ENCODE measurements around the gene DGKQ. TPM values are rescaled to one million over a fixed set of nuclear protein-coding genes. Genes with fewer than 3 reads are reported as not detected.
"Not testable (repeated sequence)": the region's sequence is repeated elsewhere in the genome, so short reads cannot be mapped to it uniquely, and the experiment has no call there.

The DGKQ gene
- total and polyA plus RNA-seq, 2 experiments from 2014 or later = 4.0 to 22.4 TPM

- TF ChIP-seq ZNF462 (CRISPR knock-in tag; IDR thresholded peaks at IDR 0.05) (no peak), ZNF331 (CRISPR knock-in tag; IDR thresholded peaks at IDR 0.05; ENCODE audit: low read depth) (no peak), EZH2phosphoT487 (IDR thresholded peaks at IDR 0.05; ENCODE audit: unreplicated experiment) (no peak), JUNB (IDR thresholded peaks at IDR 0.05; ENCODE audit: unreplicated experiment) (no peak)
Observed at GRCh38 chr4:982291-982690, 8.9 kb upstream of the DGKQ start (continued).

DNA sequence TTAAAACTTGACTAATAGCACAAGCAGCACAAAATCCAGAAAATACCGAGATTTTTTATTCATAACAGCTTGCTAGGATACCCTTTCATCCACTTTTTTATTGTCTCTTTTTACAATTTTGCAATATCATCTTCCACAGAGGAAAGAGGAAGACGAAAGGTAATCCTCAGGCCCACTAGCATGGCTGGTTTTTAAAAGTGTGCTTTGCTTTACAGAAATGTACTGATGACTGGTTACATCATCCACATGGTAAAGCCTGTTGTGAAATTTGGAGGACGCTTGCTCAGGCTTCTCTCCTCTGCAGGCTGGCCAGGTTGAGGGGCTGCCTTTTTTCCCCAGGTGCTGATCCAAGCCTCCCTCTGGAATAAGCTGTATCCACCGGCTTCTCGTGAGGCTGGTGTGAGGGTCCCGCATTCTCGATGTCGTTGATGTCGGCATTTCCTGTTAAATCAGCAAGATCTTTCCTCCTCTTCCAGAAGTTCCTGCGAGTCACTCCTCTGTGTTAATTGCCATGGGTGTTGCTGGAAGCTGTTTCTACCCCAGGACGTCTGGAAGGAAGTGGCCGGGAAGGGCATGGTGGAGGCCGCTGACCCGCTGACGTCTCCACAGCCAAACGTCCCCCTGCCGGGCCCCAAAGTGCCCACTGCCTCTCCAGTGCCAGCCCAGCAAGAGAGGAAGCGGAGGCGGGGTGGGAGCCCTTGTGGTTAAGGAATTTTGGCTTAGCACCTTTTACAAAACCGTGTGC lies 5.8 kb upstream of the DGKQ start:
- TF ChIP-seq, protein P1, sequence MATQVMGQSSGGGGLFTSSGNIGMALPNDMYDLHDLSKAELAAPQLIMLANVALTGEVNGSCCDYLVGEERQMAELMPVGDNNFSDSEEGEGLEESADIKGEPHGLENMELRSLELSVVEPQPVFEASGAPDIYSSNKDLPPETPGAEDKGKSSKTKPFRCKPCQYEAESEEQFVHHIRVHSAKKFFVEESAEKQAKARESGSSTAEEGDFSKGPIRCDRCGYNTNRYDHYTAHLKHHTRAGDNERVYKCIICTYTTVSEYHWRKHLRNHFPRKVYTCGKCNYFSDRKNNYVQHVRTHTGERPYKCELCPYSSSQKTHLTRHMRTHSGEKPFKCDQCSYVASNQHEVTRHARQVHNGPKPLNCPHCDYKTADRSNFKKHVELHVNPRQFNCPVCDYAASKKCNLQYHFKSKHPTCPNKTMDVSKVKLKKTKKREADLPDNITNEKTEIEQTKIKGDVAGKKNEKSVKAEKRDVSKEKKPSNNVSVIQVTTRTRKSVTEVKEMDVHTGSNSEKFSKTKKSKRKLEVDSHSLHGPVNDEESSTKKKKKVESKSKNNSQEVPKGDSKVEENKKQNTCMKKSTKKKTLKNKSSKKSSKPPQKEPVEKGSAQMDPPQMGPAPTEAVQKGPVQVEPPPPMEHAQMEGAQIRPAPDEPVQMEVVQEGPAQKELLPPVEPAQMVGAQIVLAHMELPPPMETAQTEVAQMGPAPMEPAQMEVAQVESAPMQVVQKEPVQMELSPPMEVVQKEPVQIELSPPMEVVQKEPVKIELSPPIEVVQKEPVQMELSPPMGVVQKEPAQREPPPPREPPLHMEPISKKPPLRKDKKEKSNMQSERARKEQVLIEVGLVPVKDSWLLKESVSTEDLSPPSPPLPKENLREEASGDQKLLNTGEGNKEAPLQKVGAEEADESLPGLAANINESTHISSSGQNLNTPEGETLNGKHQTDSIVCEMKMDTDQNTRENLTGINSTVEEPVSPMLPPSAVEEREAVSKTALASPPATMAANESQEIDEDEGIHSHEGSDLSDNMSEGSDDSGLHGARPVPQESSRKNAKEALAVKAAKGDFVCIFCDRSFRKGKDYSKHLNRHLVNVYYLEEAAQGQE (IDR thresholded peaks at IDR 0.05; ENCODE audit: unreplicated experiment) = no peak
- TF ChIP-seq POLR2AphosphoS5 (IDR thresholded peaks at IDR 0.05; ENCODE audit: low read depth) (no peak), ZNF114 (CRISPR knock-in tag; IDR thresholded peaks at IDR 0.05) (no peak), JUNB (IDR thresholded peaks at IDR 0.05; ENCODE audit: unreplicated experiment) (no peak), CTCF (conservative IDR thresholded peaks at IDR 0.05; ENCODE audit: low read depth in 2 of 2) (no peak)
- H3K4me3 Mint-ChIP-seq = no peak overlapping the region
- ATAC-seq (no peak), DNase-seq (ENCODE audit: low spot score) (no peak)
- no peak overlapping the region for H3K4me3 ChIP-seq
- no peak overlapping the region for H3K4me2 ChIP-seq
- no peaks in the 10 kb centered on the region for H3K36me3 ChIP-seq (ENCODE audit: insufficient read depth)
- H3K79me2 ChIP-seq (replicated peaks; ENCODE audit: insufficient read depth) = no peaks in the 10 kb centered on the region
- H3K9me3 Mint-ChIP-seq = peaks cover 15% of the 10 kb centered on the region; the same call in 1 of the 3 replicates
- H3K27me3 ChIP-seq (ENCODE audit: insufficient read depth) = peaks cover 4% of the 10 kb centered on the region; the same call in 1 of the 2 replicates
- peak overlapping the region; percentile 29; the same call in 1 of the 2 replicates for H2AFZ ChIP-seq
- H3F3A ChIP-seq (replicated peaks; ENCODE audit: low read depth) = 0 out of 2 replicates have a peak, but pooled peaks cover 4% of the 10 kb centered on the region
- no peaks in the 10 kb centered on the region for H4K20me1 ChIP-seq (replicated peaks; ENCODE audit: insufficient read depth)
- no peak overlapping the region for H3K27ac ChIP-seq (ENCODE audit: low read depth)
- no peaks in the 10 kb centered on the region for H3K9me2 ChIP-seq (ENCODE audit: insufficient read depth)
- no peaks in the 10 kb centered on the region; the same call in 1 of the 2 replicates for H3K4me1 ChIP-seq (ENCODE audit: insufficient read depth)
- H3K4me1 Mint-ChIP-seq = peaks cover 4% of the 10 kb centered on the region
- peaks cover 31% of the 10 kb centered on the region for H3K27me3 Mint-ChIP-seq (ENCODE audit: insufficient read depth, low read depth, poor library complexity)
- H3K27ac Mint-ChIP-seq = 0 out of 2 replicates have a peak overlapping the region, but pooled peaks have one; percentile 39
- no peaks in the 10 kb centered on the region for H3K36me3 Mint-ChIP-seq (ENCODE audit: low read depth)

- H3K27me3 Mint-ChIP-seq (ENCODE audit: insufficient read depth, low read depth, poor library complexity) = peaks cover 23% of the 10 kb centered on the region
- DNase-seq (ENCODE audit: low spot score) = not testable (repeated sequence)
- peaks cover 16% of the 10 kb centered on the region; the same call in 1 of the 3 replicates for H3K9me3 Mint-ChIP-seq
Observed at GRCh38 chr4:976016-976415, 2.6 kb upstream of the DGKQ start.

More at GRCh38 chr4:976016-976415, 2.6 kb upstream of the DGKQ start:
- H2AFZ ChIP-seq; H3K4me1 Mint-ChIP-seq; H3K9me2 ChIP-seq (ENCODE audit: insufficient read depth); H3K27me3 ChIP-seq (ENCODE audit: insufficient read depth); H3K27ac ChIP-seq (ENCODE audit: low read depth); H3K4me3 ChIP-seq; H3K36me3 ChIP-seq (ENCODE audit: insufficient read depth); H3K27ac Mint-ChIP-seq; H3K4me3 Mint-ChIP-seq; H3K36me3 Mint-ChIP-seq (ENCODE audit: low read depth); H3K79me2 ChIP-seq (replicated peaks; ENCODE audit: insufficient read depth); H3K4me2 ChIP-seq; H3F3A ChIP-seq (replicated peaks; ENCODE audit: low read depth); H3K4me1 ChIP-seq (ENCODE audit: insufficient read depth); H4K20me1 ChIP-seq (replicated peaks; ENCODE audit: insufficient read depth); ATAC-seq: not testable (repeated sequence)

Measured in GM23338 (cell line).